A549 (cell line): ENCODE results near the gene PRKN. TPM values are rescaled to one million over a fixed set of nuclear protein-coding genes. Genes with fewer than 3 reads are reported as not detected.

Experiments
- ATAC-seq, 2 experiments: fragments of 200-7000 bp in 1 of 2; fragments of >200 bp in 1 of 2; cut with Nextera tagmentation in 1 of 2; cut with Tn5 transposase in 1 of 2; 3 replicates each; pipeline versions ENCODE4 v1.8.0 to v1.9.1; 2018 to 2020; ENCODE audit warnings: mild to moderate bottlenecking in 1 of 2, moderate library complexity in 1 of 2
- CTCF ChIA-PET: fragments of 300-600 bp; sonication (Branson Sonifier 250); formaldehyde crosslinking; extraction: SDS; loops from one replicate; lab custom pipeline; 2021; ENCODE audit warnings: antibody characterized with exemption, inconsistent platforms; lab: Yijun Ruan, JAX
- POLR2A ChIA-PET: fragments of 350-600 bp; formaldehyde crosslinking; extraction: SDS; loops from one replicate; lab custom pipeline; 2021; ENCODE audit warnings: antibody characterized with exemption, inconsistent platforms; lab: Yijun Ruan, JAX
- DNase-seq, 2 experiments: peaks; one replicate each; pipeline versions ENCODE4 v3.0.0 to v3.0.0-alpha.2; 2011 to 2016; ENCODE audit warnings: low read depth in 1 of 2, low spot score in 1 of 2
- FAIRE-seq: peaks from 2 replicates; lab custom pipeline; 2011; peaks lifted over from hg19 to GRCh38; lab: Jason Lieb, UNC
- H3K27ac ChIP-seq, 2 experiments: fragments of >200 bp; sonication (Bioruptor Twin); formaldehyde crosslinking; 3 replicates each; pipeline ENCODE4 v1.5.1; 2016 to 2017
- H3K4me1 ChIP-seq: fragments of >200 bp; sonication (Bioruptor Twin); formaldehyde crosslinking; 3 replicates; pipeline ENCODE4 v1.6.1; 2016
- H3K4me2 ChIP-seq: fragments of >200 bp; sonication (Bioruptor Twin); formaldehyde crosslinking; 3 replicates; pipeline ENCODE4 v1.6.1; 2016
- H3K4me3 ChIP-seq: fragments of >200 bp; sonication (Bioruptor Twin); formaldehyde crosslinking; 3 replicates; pipeline ENCODE4 v1.5.1; 2016
- H3K9me3 ChIP-seq: fragments of >200 bp; sonication (Bioruptor Twin); formaldehyde crosslinking; 3 replicates; pipeline ENCODE4 v1.6.1; 2016
- CBX2 ChIP-seq: fragments of 200-600 bp; sonication (generic); IDR thresholded peaks from 2 replicates; pipeline ENCODE4 v1.6.1; 2016; ENCODE audit warnings: low read depth, mild to moderate bottlenecking, borderline replicate concordance
- EHF ChIP-seq: fragments of 250-450 bp; sonication (Bioruptor Pico); IDR thresholded peaks from 2 replicates; pipeline ENCODE4 v1.5.0; 2020; ENCODE audit warnings: mild to moderate bottlenecking
- EP300 ChIP-seq, 2 experiments: fragments of >200 bp; sonication (Bioruptor Twin); formaldehyde crosslinking; IDR thresholded peaks; 2 replicates in 1 of 2; 3 replicates in 1 of 2; pipeline ENCODE4 v1.6.1; 2016 to 2017
- ESRRA ChIP-seq: fragments of 150-350 bp; IDR thresholded peaks from 2 replicates; pipeline ENCODE4 v1.6.1; 2014; ENCODE audit warnings: mild to moderate bottlenecking, low read length, borderline replicate concordance
- FOSB ChIP-seq: fragments of 250-450 bp; sonication (Bioruptor Pico); IDR thresholded peaks from 2 replicates; pipeline ENCODE4 v1.5.0; 2020; ENCODE audit warnings: mild to moderate bottlenecking, moderate library complexity
- FOXS1 ChIP-seq: fragments of 250-450 bp; sonication (Bioruptor Pico); IDR thresholded peaks from 2 replicates; pipeline ENCODE4 v1.5.0; 2020; ENCODE audit warnings: mild to moderate bottlenecking, moderate library complexity
- HOXB5 ChIP-seq: fragments of 250-450 bp; sonication (Bioruptor Pico); IDR thresholded peaks from 2 replicates; pipeline ENCODE4 v1.5.0; 2020; ENCODE audit warnings: mild to moderate bottlenecking, moderate library complexity
- KDM5A ChIP-seq: fragments of 200-600 bp; sonication (generic); IDR thresholded peaks from 2 replicates; pipeline ENCODE4 v1.6.1; 2016; ENCODE audit warnings: antibody characterized with exemption, mild to moderate bottlenecking
- MAFK ChIP-seq: fragments of 450-650 bp; IDR thresholded peaks from 2 replicates; pipeline ENCODE4 v1.6.1; 2014; ENCODE audit not compliant: partially characterized antibody
- MAZ ChIP-seq: fragments of 150-350 bp; IDR thresholded peaks from 2 replicates; pipeline ENCODE4 v1.6.1; 2014; ENCODE audit warnings: antibody characterized with exemption, low read depth, low read length, borderline replicate concordance
- NFE2L2 ChIP-seq: fragments of 150-350 bp; conservative IDR thresholded peaks from 2 replicates; pipeline ENCODE4 v1.6.1; 2014; ENCODE audit warnings: low read length
- POLR2A ChIP-seq: IDR thresholded peaks from 2 replicates; pipeline ENCODE4 v1.6.1; 2012; ENCODE audit warnings: mild to moderate bottlenecking, low read length
- RFX5 ChIP-seq: fragments of 450-650 bp; IDR thresholded peaks from 2 replicates; pipeline ENCODE4 v1.7.1; 2014; ENCODE audit warnings: antibody characterized with exemption, mild to moderate bottlenecking, moderate library complexity
- SMC3 ChIP-seq: fragments of >200 bp; sonication (Bioruptor Twin); formaldehyde crosslinking; IDR thresholded peaks from 3 replicates; pipeline ENCODE4 v1.6.1; 2018; ENCODE audit warnings: inconsistent platforms
- TFCP2L1 ChIP-seq: fragments of 250-450 bp; sonication (Bioruptor Pico); IDR thresholded peaks from 2 replicates; pipeline ENCODE4 v1.5.0; 2021; ENCODE audit warnings: mild to moderate bottlenecking
- ZFP36 ChIP-seq: fragments of 450-650 bp; IDR thresholded peaks from 2 replicates; pipeline ENCODE4 v1.6.1; 2014; ENCODE audit warnings: borderline replicate concordance; ENCODE audit not compliant: partially characterized antibody
- ZSCAN20 ChIP-seq: fragments of 250-450 bp; sonication (Bioruptor Pico); IDR thresholded peaks from 2 replicates; pipeline ENCODE4 v1.8.0; 2022; ENCODE audit warnings: mild to moderate bottlenecking, moderate library complexity
- WGBS: methylation state at CpG from one replicate; pipeline ENCODE4 v1.1.6; 2017; ENCODE audit errors: missing lambda C conversion rate; 5-methylcytosine and 5-hydroxymethylcytosine counted together
- polyA plus RNA-seq, 4 experiments: library from polyadenylated mRNA; depleted of rRNA in 3 of 4; stranded (reverse); fragments of >200 nt; fragmentation: RNase III in 1 of 4; extraction: RNeasy Plus Mini Kit Qiagen cat#74134 plus additional on column Dnase treatment in 1 of 4; gene quantifications; 2 replicates in 3 of 4; 3 replicates in 1 of 4; pipeline ENCODE4 v1.2.3, GENCODE V29; 2011 to 2017
- TF ChIP-seq, protein P1 (sequence below): fragments of 150-350 bp; IDR thresholded peaks from 2 replicates; pipeline ENCODE4 v1.6.1; 2014; ENCODE audit warnings: low read depth, mild to moderate bottlenecking, low read length
- TF ChIP-seq, protein P2 (sequence below): fragments of >200 bp; sonication (Bioruptor Twin); formaldehyde crosslinking; IDR thresholded peaks from 3 replicates; pipeline ENCODE4 v1.5.1; 2016
- TF ChIP-seq, protein P3 (sequence below): IDR thresholded peaks from 2 replicates; pipeline ENCODE4 v1.6.1; 2012

The PRKN gene
- polyA plus RNA-seq, 2 of the 4 experiments (the other 2 are of a cell fraction), result 0.36 to 0.39 TPM

DNA sequence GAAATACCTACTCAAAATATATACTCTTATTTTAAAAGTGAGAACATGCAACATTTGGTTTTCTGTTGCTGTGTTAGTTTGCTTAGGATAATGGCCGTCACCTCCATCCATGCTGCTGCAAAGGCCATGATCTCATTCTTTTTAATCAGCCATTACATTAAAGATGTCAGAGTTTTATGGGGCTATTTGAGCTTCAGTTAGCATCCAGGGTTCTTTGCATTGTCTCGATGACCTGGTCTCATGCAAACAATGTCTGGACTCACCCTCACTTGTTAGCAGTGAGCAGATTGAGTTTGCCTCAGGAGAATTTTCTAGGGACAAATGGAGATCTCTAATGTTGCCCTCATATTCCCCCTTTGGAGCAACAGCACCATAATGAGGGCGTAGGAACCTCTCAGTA lies 995.0 kb downstream of the PRKN start:
- POLR2A ChIA-PET, result no interaction called here

DNA sequence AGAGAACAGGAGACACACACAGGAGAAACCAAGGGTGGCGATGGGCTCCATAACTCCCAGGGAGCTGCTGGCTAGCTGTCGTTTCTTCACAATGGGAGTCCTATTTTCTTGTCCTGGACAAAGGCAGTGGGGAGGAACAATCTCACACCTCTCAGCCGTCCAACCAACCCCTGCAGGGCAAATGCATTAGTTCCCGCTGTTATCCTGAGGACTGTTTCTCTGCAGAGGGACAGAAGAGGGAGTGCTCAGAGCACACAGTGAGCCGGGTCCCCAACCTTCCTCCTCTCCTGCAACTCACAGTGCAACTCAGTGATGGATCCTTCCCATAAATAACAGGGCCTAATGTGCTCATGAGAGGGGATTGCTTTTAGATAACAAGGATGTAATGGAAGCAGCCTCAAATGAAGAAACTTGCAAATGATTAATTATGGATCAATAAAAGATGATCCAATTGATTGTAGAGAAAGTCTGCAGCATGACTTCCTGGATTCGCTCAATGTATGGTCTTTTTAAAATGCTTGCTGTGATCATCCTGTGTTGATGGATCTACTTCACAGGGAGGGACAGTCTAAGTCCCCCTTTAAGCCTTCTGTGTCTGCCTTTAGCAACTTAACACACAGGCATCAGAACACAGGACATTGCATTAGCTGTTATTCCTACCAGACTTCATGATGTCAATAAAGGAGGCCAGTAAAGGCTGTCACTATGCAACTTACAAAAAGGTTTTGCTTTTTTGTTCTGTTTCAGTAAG lies 1000.3 kb downstream of the PRKN start:
- DNase-seq (no peak), ATAC-seq (no peak)
- Histone ChIP-seq H3K4me2 (no peak overlapping the region), H3K27ac (no peak overlapping the region)
- POLR2A ChIA-PET, result no interaction called here
- CTCF ChIA-PET, result no interaction called here
- WGBS, result 39% methylated on average over 6 of the region's 6 CpGs
- TF ChIP-seq HOXB5 (CRISPR knock-in tag), result no peak
- no peak for TF ChIP-seq MAFK
- TF ChIP-seq, protein P1, sequence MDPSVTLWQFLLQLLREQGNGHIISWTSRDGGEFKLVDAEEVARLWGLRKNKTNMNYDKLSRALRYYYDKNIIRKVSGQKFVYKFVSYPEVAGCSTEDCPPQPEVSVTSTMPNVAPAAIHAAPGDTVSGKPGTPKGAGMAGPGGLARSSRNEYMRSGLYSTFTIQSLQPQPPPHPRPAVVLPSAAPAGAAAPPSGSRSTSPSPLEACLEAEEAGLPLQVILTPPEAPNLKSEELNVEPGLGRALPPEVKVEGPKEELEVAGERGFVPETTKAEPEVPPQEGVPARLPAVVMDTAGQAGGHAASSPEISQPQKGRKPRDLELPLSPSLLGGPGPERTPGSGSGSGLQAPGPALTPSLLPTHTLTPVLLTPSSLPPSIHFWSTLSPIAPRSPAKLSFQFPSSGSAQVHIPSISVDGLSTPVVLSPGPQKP, result no peak
- TF ChIP-seq ESRRA, result no peak
- TF ChIP-seq NFE2L2, result no peak
- no peak for TF ChIP-seq FOSB
- TF ChIP-seq, protein P2, sequence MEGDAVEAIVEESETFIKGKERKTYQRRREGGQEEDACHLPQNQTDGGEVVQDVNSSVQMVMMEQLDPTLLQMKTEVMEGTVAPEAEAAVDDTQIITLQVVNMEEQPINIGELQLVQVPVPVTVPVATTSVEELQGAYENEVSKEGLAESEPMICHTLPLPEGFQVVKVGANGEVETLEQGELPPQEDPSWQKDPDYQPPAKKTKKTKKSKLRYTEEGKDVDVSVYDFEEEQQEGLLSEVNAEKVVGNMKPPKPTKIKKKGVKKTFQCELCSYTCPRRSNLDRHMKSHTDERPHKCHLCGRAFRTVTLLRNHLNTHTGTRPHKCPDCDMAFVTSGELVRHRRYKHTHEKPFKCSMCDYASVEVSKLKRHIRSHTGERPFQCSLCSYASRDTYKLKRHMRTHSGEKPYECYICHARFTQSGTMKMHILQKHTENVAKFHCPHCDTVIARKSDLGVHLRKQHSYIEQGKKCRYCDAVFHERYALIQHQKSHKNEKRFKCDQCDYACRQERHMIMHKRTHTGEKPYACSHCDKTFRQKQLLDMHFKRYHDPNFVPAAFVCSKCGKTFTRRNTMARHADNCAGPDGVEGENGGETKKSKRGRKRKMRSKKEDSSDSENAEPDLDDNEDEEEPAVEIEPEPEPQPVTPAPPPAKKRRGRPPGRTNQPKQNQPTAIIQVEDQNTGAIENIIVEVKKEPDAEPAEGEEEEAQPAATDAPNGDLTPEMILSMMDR, result no peak
- no peak for TF ChIP-seq RFX5
- TF ChIP-seq FOXS1, result no peak
- TF ChIP-seq ZSCAN20, result no peak
- TF ChIP-seq POLR2A, result no peak
- TF ChIP-seq, all 56 proteins: peak for 0
- no peak overlapping the region for H3K4me3 ChIP-seq
- no peaks in the 10 kb centered on the region for H3K9me3 ChIP-seq
- no peaks in the 10 kb centered on the region for H3K4me1 ChIP-seq
- FAIRE-seq, result no peak

More for the DNA sequence above, 995.0 kb downstream of the PRKN start:
- DNase-seq, result no peak
- FAIRE-seq, result no peak
- Histone ChIP-seq H3K4me1 (no peaks in the 10 kb centered on the region), H3K4me2 (no peak overlapping the region), H3K9me3 (no peaks in the 10 kb centered on the region), H3K4me3 (no peak overlapping the region), H3K27ac (no peak overlapping the region)
- ATAC-seq, result no peak
- CTCF ChIA-PET, result no interaction called here
- TF ChIP-seq, protein P3, sequence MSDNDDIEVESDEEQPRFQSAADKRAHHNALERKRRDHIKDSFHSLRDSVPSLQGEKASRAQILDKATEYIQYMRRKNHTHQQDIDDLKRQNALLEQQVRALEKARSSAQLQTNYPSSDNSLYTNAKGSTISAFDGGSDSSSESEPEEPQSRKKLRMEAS, result no peak
- TF ChIP-seq TFCP2L1 (CRISPR knock-in tag) (no peak), SMC3 (no peak), EP300 (IDR thresholded peaks at IDR 0.05) (no peak), KDM5A (no peak), ZSCAN20 (no peak), MAZ (no peak), CBX2 (no peak), HOXB5 (CRISPR knock-in tag) (no peak), FOXS1 (no peak)
- WGBS, result 31% methylated on average over 3 of the region's 3 CpGs

DNA sequence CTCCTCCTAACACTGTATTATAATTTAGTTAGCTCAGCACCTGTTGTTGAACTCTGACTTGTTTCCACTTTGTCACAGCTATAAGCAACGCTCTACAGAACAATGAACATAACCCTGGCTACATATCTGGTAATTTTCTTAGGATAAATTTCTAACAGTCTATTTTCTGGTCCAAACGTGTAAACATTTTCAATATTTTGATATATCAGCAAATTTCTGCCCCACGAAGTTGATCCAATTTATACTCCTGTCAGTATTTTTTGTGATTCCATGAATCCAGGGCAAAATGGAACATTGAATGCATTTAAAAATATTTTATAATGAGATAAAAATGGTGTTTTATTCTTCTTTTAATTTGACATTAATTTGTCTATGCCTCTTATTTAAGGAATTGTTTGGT lies 1005.2 kb downstream of the PRKN start:
- no peak for ATAC-seq
- no peak for FAIRE-seq
- H3K27ac ChIP-seq, result no peak overlapping the region
- no peak overlapping the region for H3K4me2 ChIP-seq
- no peaks in the 10 kb centered on the region for H3K9me3 ChIP-seq
- CTCF ChIA-PET, result no interaction called here
- 21% methylated on average over 3 of the region's 3 CpGs for WGBS
- TF ChIP-seq ZFP36, result no peak
- TF ChIP-seq EHF, result no peak
- TF ChIP-seq MAFK, result peak; percentile 60
- H3K4me1 ChIP-seq, result no peaks in the 10 kb centered on the region
- DNase-seq, result no peak
- POLR2A ChIA-PET, result no interaction called here
- H3K4me3 ChIP-seq, result no peak overlapping the region
